Stimulated activated CD4-positive, alpha-beta T cell treated with anti-CD3 and anti-CD28 coated beads, Interleukin-4, amount 100 ng/mL, for 4 hours (primary cell): ENCODE measurements around the gene BEND4.
A peak's percentile ranks its signal among the peaks of the same experiment; 100 is the strongest.
"Not testable (repeated sequence)": the region's sequence is repeated elsewhere in the genome, so short reads cannot be mapped to it uniquely, and the experiment has no call there.

ENCODE experiments used
- DNase-seq, 2 experiments: peaks; one replicate each; pipeline ENCODE4 v3.0.0-alpha.2; 2020

Gene BEND4

DNA sequence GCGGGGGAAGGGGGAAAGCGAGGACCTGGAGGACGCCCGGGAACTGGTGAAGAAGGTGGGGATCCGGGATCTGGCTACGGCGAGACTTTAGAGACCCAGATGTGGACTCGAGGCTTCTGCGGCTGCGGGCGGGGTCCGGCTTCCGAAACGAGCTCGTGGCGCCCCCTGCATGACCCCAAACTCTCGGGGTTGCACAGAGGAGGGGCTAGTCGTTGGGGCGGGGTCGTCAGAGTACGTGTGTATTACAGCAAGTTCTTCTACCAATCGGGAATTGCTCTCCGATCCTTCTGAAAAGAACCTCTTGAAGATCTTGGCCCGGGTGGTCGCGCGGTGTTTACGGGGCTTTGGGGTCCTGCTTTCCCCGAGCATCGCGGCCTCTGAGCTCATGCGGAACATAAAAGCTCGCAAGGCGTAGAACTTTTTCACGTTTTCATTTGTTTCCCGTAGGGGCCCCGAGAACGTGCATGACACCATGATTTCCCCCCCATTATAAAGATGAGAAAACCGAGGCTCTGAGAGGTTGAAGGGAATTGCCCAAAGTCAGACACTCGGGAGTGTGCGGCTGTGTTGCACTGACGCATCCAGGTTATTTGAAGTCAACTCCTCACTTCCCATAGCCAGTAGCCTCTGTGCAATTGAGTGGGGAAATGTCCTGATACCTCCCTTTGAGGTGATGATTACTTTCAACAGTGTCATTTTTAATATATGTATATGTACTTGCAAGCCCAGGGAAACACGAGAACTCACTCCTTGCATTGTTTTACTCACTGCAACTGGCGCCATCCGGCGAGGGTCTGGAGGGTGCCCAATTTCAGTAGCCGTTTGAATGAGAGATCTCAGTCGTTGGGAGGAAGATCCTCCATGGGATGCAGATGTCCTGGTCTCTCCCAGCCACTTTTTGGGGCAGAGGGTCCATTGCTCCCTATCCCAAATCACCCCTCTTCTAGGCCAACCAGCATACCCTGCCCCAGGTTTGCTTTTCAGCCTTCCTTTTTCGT is at the start of gene BEND4:
TSS of gene BEND4 (minus strand) at position 149 of the 998 bp plus-strand sequence. CDS start 512 bp downstream, outside the sequence.
- no peak for DNase-seq

DNA sequence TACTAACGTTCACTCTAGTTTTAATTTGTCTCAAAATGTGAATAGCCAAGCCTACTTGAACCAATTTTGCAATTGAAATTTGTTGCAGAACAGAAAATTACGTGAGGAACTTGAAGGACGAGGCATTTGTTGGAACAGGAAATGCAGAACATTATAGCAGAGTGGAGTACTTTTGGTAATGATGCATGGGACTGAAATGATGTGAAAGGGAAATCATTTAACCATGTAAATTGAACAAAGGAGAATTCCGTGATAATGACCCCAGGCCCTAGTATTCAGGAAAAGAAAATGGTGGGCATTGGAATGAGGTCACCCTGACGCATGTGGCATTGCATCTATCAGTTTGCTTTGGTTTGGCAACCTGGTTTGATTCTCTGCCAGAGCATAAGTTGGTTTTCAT is 44.9 kb upstream of the BEND4 start:
- no peak for DNase-seq

DNA sequence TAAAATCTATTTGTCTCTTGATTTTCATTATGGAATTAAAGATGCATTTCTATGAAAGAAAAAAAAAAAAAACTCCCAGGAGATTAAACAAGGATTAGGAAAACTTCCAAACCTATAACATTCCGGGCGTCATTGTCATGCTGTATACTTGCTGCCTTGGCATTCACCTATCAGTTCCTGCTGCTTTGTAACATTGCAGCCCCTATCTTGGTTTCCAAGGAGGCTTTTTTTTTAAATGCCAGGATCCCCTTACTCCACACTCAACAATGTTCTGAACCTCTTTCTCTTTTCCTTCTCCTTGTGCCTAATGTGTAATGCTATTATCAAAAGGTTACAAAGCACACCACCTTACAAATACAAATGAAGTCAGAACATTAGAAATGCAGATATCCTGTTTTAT is 20.5 kb upstream of the BEND4 start:
- no peak for DNase-seq

GRCh38 chr4:42172128-42172790 is 19.8 kb upstream of the BEND4 start:
- no peak for DNase-seq

DNA sequence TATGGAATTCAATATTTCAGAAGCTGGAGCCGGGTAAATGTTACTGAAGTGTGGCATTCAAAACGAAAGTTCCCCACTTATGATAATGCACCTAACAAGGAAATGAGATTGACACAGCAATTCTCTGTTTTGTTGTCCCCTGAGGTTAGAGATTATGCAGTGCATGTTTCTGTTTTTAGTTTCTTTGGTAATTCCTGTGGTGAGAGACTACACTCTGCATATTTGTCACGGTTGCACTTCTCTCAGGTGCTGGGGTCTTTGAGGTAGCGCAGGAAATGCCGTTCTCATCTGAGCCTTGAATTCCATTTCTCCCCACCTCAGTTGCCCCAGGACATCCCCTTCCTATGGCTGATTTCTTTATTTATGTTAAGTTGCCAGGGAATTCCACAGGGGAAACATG is 15.3 kb upstream of the BEND4 start:
- no peak for DNase-seq

DNA sequence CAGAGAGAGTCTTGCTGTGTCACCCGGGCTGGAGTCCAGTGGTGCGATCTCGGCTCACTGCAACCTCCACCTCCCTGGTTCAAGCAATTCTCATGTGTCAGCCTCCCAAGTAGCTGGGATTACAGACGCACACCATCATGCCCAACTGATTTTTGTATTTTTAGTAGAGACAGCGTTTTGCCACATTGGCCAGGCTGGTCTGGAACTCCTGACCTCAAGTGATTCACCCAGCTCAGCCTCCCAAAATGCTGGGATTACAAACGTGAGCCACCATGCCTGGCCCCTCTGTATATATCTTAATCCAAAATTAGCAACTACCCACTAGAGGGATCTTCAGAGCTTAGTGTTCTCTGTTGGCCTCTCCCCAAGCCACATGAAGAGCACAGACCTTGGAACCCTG is 13.7 kb upstream of the BEND4 start:
- DNase-seq = not testable (repeated sequence)

- DNase-seq = no peak
Observed at GRCh38 chr4:42159271-42160001, 7.0 kb upstream of the BEND4 start.

DNA sequence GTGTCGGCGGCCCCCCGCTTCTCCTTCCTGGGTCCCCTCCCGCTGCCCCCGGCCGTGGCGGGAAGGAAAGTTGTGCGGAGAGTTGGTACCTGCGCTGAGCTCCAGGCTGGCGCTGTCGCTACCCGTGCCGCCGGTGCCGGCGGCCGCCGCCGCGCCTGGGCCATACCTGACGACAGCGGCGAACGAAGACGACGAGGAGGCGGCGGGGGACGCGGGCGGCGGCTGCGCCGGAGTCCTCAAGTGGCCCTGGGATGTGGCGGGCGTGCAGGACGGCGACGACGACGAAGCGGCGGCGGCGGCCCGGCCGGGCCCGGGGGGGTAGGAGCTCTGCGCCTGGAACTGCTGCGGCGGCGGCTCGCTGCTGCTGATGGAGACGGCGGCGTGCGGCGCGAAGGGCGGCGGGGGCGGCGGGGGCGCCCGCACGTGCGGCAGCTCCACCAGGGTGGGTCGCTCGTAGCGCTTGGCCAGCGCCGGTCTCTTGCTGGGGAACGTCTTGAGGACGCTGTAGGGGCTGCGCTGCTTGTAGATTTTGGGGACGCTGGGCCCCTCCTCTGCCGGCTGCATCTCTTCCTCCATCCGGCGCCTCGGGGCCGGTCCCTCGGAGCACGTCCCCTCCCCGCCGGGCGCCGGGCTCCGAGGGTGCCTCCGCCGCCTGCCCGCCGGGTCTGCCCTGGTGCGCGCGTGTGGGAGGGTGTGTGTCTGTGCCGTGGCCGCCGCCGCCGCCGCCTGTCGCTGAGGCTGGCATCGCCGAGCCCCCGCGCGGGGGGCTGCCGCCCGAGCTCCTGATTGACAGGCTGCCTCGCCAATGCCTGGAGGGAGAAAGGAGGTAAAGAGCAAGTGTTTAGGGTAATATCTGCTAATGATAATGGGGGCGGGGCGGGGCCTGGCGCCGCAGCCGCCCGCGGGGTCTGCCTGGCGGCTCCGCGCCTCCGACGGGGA is 618 bp downstream of the BEND4 start:
- peak; percentile 35 to 37 for DNase-seq

DNA sequence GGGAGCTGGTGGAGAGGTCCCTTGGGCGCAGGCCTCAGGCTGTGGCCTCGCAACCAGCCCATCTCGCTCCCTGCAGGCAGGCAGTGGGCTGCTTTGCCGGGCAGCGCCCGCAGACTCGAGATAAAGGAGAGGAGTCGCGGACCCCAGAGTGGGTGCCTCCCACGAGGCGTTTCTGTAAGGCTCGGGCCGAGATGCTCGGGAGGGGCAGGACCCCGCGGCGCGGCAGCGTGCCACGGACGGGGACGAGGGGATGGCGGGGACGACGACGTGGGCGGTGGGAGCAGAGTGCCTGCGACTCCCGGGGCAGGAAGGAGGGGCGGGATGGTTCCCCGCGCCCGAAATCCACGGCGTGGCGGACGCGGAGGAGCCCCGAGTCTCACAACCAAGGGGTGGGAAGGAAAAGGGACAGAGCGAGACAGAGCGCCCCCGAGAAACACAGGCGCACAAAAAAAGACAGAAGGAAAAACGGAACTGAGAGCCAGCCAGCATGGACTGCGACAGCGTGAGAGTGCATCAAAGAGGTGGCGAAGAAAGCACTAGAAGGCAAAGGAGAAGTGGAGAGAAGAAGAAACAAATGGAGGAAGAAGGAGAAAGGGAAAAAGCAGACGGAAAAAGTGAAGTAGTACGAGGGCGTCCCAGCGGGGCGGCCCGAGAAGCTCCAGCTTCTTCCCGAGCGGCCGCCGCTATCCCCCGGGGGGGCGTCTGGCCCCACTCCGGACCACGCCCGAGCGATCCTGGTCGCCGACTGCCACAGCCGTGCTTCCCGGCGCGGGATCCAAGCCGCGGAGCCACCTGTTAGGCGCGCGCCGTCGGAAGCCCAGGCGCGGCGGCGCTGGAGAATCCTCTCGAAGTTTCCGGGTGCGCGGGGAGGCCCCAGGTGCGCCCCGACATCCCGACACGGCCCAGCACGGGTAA is 1.5 kb downstream of the BEND4 start:
- no peak for DNase-seq

- DNase-seq = no peak
Observed at GRCh38 chr4:42149004-42149403, 3.5 kb downstream of the BEND4 start.

DNA sequence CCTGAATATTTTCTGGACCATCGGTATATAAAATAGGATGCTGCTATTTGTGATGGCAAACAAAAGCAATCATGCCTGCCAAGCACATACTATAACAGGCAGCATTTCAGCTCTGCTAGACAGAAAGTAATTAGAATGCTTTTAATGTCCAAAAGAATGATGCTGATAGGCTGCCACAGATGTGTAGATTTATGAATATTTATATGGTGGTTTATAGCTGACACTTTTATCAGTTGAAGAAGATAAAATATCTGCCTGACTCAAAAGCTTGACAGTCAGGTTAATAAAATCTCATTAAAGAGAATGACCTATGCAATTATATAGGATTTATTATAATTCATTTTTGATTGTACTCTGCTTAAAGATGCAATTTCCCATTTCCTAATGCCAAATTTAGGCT is 4.0 kb downstream of the BEND4 start:
- DNase-seq = no peak

DNA sequence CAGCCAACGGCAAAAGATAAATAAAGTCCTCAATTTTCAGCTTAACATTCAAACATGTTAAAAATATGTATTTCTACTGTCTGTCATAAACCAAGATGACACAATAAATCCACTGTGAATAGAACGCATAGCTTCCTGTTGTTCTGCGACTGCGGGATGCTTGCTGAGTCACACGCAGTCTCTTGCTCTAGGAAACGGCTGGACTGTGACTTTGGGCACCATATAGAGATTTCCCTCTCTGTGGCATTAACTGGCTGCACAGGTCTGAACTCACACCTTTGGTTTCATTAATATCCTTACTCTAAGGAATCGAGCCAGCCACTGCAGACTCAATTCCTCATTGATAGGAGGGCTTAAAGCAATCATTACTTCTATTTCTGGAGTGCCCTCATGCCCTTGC is 8.4 kb downstream of the BEND4 start:
- no peak for DNase-seq

GRCh38 chr4:42142591-42142990 is 9.9 kb downstream of the BEND4 start:
- DNase-seq = no peak

DNA sequence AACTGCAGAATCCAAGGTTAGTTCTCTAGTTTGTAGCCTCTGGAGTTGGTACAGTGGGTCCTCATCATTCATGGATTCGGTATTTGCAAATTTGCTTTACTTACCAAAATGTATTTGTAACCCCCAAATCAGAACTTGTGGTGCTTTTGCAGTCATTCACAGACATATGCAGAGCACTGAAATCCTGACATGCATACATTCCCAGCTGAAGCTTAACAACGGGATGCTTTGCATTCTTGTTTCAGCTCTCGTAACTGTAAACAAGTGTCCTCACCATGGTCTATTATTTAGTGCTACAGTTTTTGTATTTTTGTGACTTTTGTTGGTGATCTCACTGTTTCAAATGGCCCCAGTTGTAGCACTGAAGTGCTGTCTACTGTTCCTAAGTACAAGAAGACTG is 16.1 kb downstream of the BEND4 start:
- DNase-seq = no peak

GRCh38 chr4:42133006-42133405 is 19.4 kb downstream of the BEND4 start:
- no peak for DNase-seq

DNA sequence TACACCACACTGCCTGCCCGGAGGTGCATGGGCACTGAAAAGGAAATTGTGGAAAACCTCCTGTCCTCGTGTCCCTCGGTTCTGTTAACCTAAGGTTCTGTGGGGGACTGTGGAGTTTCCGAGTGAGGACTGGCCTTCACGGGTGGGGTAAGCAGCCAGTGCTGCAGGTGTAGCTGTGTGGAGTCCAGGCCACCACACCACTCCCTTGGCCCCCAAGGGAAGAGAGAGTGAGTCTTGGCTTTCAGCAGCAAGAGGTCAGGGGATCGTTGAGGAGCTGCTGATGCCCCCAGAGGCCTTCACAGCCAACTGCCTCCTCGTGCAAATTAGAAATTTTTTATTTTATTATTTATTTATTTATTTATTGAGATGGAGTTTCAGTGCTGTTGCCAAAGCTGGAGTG is 20.4 kb downstream of the BEND4 start:
- DNase-seq = no peak

- DNase-seq = no peak
Observed at GRCh38 chr4:42123071-42123644, 29.3 kb downstream of the BEND4 start.

DNA sequence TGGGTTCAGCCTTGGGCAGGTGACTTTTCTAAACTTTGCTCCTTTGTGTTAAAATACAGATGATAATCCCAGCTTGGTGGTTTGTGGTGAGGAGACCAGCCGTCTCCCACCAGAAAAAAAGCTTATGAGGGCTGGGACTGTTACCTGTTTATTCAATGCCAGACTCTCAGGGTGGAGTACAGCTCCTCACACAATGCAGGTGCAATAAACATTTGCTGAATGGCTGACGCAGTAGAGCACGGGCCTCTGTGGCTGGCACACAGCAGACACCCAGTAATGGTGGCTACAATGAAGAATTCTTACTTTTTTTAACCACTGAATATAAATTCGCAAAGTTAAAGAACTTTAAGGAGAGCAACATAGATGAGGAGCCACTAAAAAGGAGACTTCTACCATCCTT is 30.2 kb downstream of the BEND4 start:
- DNase-seq = no peak

DNA sequence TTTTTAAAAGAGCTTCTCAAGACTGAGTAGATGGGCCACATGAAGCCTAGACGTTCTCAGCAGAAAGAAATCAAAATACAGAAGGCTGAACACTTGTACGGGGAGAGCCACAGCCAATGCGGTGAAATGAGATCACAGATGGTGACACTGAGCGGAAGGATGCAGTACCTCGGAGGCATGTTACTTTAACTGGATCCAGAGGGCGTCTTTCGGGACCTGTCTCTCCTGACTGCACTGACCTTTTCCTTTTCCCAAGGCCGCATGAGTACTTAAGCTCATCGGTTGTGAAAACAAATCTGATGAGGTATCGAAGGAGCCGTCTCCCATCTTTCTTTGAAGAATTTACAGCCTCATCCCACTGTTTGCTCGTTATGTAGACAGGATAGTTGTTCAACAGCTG is 32.6 kb downstream of the BEND4 start:
- no peak for DNase-seq

- DNase-seq = no peak
Observed at GRCh38 chr4:42112846-42113245, 39.6 kb downstream of the BEND4 start.

DNA sequence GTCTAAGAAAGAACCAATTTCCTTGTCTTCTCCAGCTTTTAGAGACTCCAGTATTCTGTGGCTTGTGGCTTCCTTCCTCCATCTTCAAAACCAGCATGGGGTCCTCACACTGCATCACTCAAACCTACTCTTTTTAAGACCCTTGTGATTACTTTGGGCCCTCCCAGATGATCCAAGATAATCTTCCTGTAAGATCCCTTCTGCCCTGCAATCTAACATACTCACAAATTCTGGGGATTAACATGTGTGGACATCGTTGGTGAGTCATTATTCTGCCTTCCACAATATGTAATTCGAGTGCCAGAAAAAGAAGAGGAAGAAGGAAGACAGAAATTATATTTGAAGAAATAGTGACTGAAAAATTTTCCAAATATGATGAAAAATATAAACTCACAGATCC is 47.9 kb downstream of the BEND4 start:
- no peak for DNase-seq
